Hepatocyte (in vitro differentiated cells): Measurements from ENCODE around the gene MRAP2. TPM values are rescaled to one million over a fixed set of nuclear protein-coding genes. Genes with fewer than 3 reads are reported as not detected.

Experiments
- DNase-seq: peaks from one replicate; pipeline ENCODE4 v3.0.0-alpha.2; 2016; ENCODE audit warnings: low spot score
- H2AFZ ChIP-seq: fragments of 200-600 bp; sonication (generic); 2 replicates; pipeline ENCODE4 v1.6.0; 2016; ENCODE audit warnings: antibody characterized with exemption, mild to moderate bottlenecking
- H3K27ac ChIP-seq: fragments of 200-600 bp; sonication (generic); 2 replicates; pipeline ENCODE4 v1.5.1; 2016; ENCODE audit warnings: mild to moderate bottlenecking
- H3K27me3 ChIP-seq: fragments of 200-600 bp; sonication (generic); 2 replicates; pipeline ENCODE4 v1.6.1; 2016
- H3K36me3 ChIP-seq: fragments of 200-600 bp; sonication (generic); replicated peaks from 2 replicates; pipeline ENCODE4 v1.5.1; 2016; ENCODE audit warnings: low read depth; ENCODE audit not compliant: insufficient read depth
- H3K4me1 ChIP-seq: fragments of 200-600 bp; sonication (generic); 2 replicates; pipeline ENCODE4 v1.5.1; 2016; ENCODE audit warnings: mild to moderate bottlenecking, moderate library complexity; ENCODE audit not compliant: insufficient read depth
- H3K4me2 ChIP-seq: fragments of 200-600 bp; sonication (generic); 2 replicates; pipeline ENCODE4 v1.6.0; 2016
- H3K4me3 ChIP-seq: fragments of 200-600 bp; sonication (generic); 2 replicates; pipeline ENCODE4 v1.5.1; 2016; ENCODE audit warnings: mild to moderate bottlenecking
- H3K79me2 ChIP-seq: fragments of 200-600 bp; sonication (generic); 2 replicates; pipeline ENCODE4 v1.6.0; 2017; ENCODE audit warnings: mild to moderate bottlenecking
- H3K9me2 ChIP-seq: fragments of 200-600 bp; sonication (generic); replicated peaks from 2 replicates; pipeline ENCODE4 v1.6.0; 2017; ENCODE audit warnings: mild to moderate bottlenecking; ENCODE audit not compliant: insufficient read depth
- H3K9me3 ChIP-seq: fragments of 200-600 bp; sonication (generic); 2 replicates; pipeline ENCODE4 v1.5.1; 2016; ENCODE audit warnings: low read depth, mild to moderate bottlenecking
- H4K20me1 ChIP-seq: fragments of 200-600 bp; sonication (generic); 2 replicates; pipeline ENCODE4 v1.6.0; 2016; ENCODE audit warnings: mild to moderate bottlenecking; ENCODE audit not compliant: insufficient read depth, poor library complexity, severe bottlenecking
- CTCF ChIP-seq: fragments of 200-600 bp; sonication (generic); IDR thresholded peaks from 2 replicates; pipeline ENCODE4 v1.5.1; 2016; ENCODE audit warnings: antibody characterized with exemption, mild to moderate bottlenecking; ENCODE audit not compliant: poor library complexity
- EZH2 ChIP-seq: fragments of 200-600 bp; sonication (generic); IDR thresholded peaks from 2 replicates; pipeline ENCODE4 v1.6.1; 2016; ENCODE audit warnings: antibody characterized with exemption, mild to moderate bottlenecking, borderline replicate concordance
- EZH2phosphoT487 ChIP-seq: fragments of 200-600 bp; sonication (generic); IDR thresholded peaks from one replicate; pipeline ENCODE4 v1.6.1; 2018; ENCODE audit warnings: antibody characterized with exemption, mild to moderate bottlenecking, low read depth, moderate library complexity; ENCODE audit not compliant: unreplicated experiment, severe bottlenecking
- WGBS: methylation state at CpG from one replicate; pipeline ENCODE4 v1.1.6; 2016; ENCODE audit warnings: low lambda C conversion rate; ENCODE audit errors: missing lambda C conversion rate; 5-methylcytosine and 5-hydroxymethylcytosine counted together
- polyA plus RNA-seq: library from polyadenylated mRNA; unstranded; fragments of >200 nt; fragmentation: Nextera tagmentation; extraction: Ambion mirVana; gene quantifications from 2 replicates; pipeline ENCODE4 v1.2.1, GENCODE V29; 2016
- total RNA-seq: library from RNA; depleted of rRNA; stranded (reverse); fragments of >200 nt; gene quantifications from 2 replicates; pipeline ENCODE4 v1.2.3, GENCODE V29; 2014

The MRAP2 gene
- total and polyA plus RNA-seq, 2 experiments from 2014 or later = 2.2 to 2.5 TPM

- Histone ChIP-seq H3K4me1 (no peaks in the 10 kb centered on the region), H3K27ac (no peak overlapping the region), H3K4me2 (no peak overlapping the region), H3K27me3 (no peaks in the 10 kb centered on the region), H4K20me1 (no peaks in the 10 kb centered on the region), H3K79me2 (no peaks in the 10 kb centered on the region), H2AFZ (no peak overlapping the region), H3K4me3 (no peak overlapping the region), H3K9me3 (no peaks in the 10 kb centered on the region), H3K36me3 (no peaks in the 10 kb centered on the region), H3K9me2 (no peaks in the 10 kb centered on the region)
- TF ChIP-seq EZH2 (no peak), EZH2phosphoT487 (no peak), CTCF (no peak)
- no peak for DNase-seq
- WGBS = 55% methylated on average over 1 of the region's 1 CpG
Observed at GRCh38 chr6:84042603-84043002, 9.0 kb downstream of the MRAP2 start.

- H3K27me3 ChIP-seq = no peaks in the 10 kb centered on the region
- no peak overlapping the region for H3K4me3 ChIP-seq
- no peak overlapping the region for H2AFZ ChIP-seq
- no peaks in the 10 kb centered on the region for H3K4me1 ChIP-seq
- WGBS = 60% methylated on average over 1 of the region's 1 CpG
- H3K36me3 ChIP-seq = no peaks in the 10 kb centered on the region
- no peaks in the 10 kb centered on the region for H3K79me2 ChIP-seq
- H3K27ac ChIP-seq = no peak overlapping the region
- no peaks in the 10 kb centered on the region for H4K20me1 ChIP-seq
- H3K9me2 ChIP-seq = no peaks in the 10 kb centered on the region
- TF ChIP-seq EZH2 = no peak
- no peak for TF ChIP-seq EZH2phosphoT487
- TF ChIP-seq CTCF = no peak
- no peak for DNase-seq
- H3K4me2 ChIP-seq = no peak overlapping the region
- H3K9me3 ChIP-seq = no peaks in the 10 kb centered on the region
Observed at GRCh38 chr6:84043555-84043954, 10.0 kb downstream of the MRAP2 start.

DNA sequence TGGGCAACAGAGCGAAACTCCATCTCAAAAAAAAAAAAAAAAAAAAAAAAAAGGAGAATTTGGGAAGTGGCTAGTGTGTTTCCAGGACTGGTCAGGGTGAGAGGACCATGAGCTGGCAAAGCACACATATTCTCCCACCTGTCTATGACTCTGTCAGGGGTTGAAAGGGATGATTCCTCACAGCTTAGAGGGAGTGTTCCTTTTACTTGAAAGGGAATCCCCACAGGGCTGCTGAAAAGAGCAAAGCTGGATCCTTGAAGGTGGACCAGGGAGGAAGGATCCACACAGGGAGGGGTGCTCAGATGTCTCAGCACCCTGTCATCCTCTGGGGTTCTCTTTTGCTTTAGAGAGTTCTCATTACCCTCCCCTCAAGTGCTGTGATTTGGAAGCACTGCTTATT lies 13.2 kb downstream of the MRAP2 start:
- no peaks in the 10 kb centered on the region for H3K36me3 ChIP-seq
- H3K27ac ChIP-seq = no peak overlapping the region
- H2AFZ ChIP-seq = no peak overlapping the region
- 100% methylated on average over 1 of the region's 1 CpG for WGBS
- TF ChIP-seq EZH2 = no peak
- no peak for TF ChIP-seq EZH2phosphoT487
- TF ChIP-seq CTCF = no peak
- H4K20me1 ChIP-seq = no peaks in the 10 kb centered on the region
- H3K4me2 ChIP-seq = no peak overlapping the region
- H3K9me3 ChIP-seq = no peaks in the 10 kb centered on the region
- DNase-seq = no peak
- H3K27me3 ChIP-seq = no peaks in the 10 kb centered on the region
- no peaks in the 10 kb centered on the region for H3K9me2 ChIP-seq
- H3K4me3 ChIP-seq = no peak overlapping the region
- H3K4me1 ChIP-seq = no peaks in the 10 kb centered on the region
- no peaks in the 10 kb centered on the region for H3K79me2 ChIP-seq

GRCh38 chr6:84048588-84048987 lies 15.0 kb downstream of the MRAP2 start:
- Histone ChIP-seq H3K79me2 (no peaks in the 10 kb centered on the region), H2AFZ (no peak overlapping the region), H3K4me3 (no peak overlapping the region), H3K27ac (no peak overlapping the region), H3K9me3 (no peaks in the 10 kb centered on the region), H3K36me3 (no peaks in the 10 kb centered on the region), H3K27me3 (no peaks in the 10 kb centered on the region), H3K4me1 (peaks cover 7% of the 10 kb centered on the region), H3K4me2 (no peak overlapping the region), H3K9me2 (no peaks in the 10 kb centered on the region), H4K20me1 (no peaks in the 10 kb centered on the region)
- TF ChIP-seq CTCF (no peak), EZH2 (no peak), EZH2phosphoT487 (no peak)
- no peak for DNase-seq
- 93% methylated on average over 5 of the region's 5 CpGs for WGBS
